ENCODE data around the gene SLC24A3.

The SLC24A3 gene

GRCh38 chr20:19557291-19557690 lies 344.8 kb downstream of the SLC24A3 start:
- no peak overlapping the region for H3K27ac ChIP-seq (ENCODE audit: insufficient read depth, low read length, poor library complexity, severe bottlenecking)
- H3K4me1 ChIP-seq (ENCODE audit: control insufficient read depth, insufficient read depth, low read length, poor library complexity, severe bottlenecking), result no peaks in the 10 kb centered on the region
- no peaks in the 10 kb centered on the region for H3K27me3 ChIP-seq (replicated peaks; ENCODE audit: control insufficient read depth, insufficient read depth, low read length, poor library complexity, severe bottlenecking)
- no peak for DNase-seq
- no peaks in the 10 kb centered on the region for H3K36me3 ChIP-seq (ENCODE audit: control insufficient read depth, insufficient read depth, low read length)
- no peak overlapping the region for H3K4me3 ChIP-seq (ENCODE audit: insufficient read depth, low read depth, low read length, poor library complexity, severe bottlenecking)
- no peaks in the 10 kb centered on the region for H3K9me3 ChIP-seq (ENCODE audit: control insufficient read depth, low read length)

GRCh38 chr20:19560881-19561480 lies 348.5 kb downstream of the SLC24A3 start:
- no peak for DNase-seq
- Histone ChIP-seq H3K27ac (ENCODE audit: insufficient read depth, low read length, poor library complexity, severe bottlenecking) (no peak overlapping the region), H3K4me3 (ENCODE audit: insufficient read depth, low read depth, low read length, poor library complexity, severe bottlenecking) (no peak overlapping the region), H3K9me3 (ENCODE audit: control insufficient read depth, low read length) (no peaks in the 10 kb centered on the region), H3K4me1 (ENCODE audit: control insufficient read depth, insufficient read depth, low read length, poor library complexity, severe bottlenecking) (no peaks in the 10 kb centered on the region), H3K27me3 (replicated peaks; ENCODE audit: control insufficient read depth, insufficient read depth, low read length, poor library complexity, severe bottlenecking) (no peaks in the 10 kb centered on the region), H3K36me3 (ENCODE audit: control insufficient read depth, insufficient read depth, low read length) (no peaks in the 10 kb centered on the region)

- no peaks in the 10 kb centered on the region for H3K9me3 ChIP-seq (ENCODE audit: control insufficient read depth, low read length)
- no peaks in the 10 kb centered on the region for H3K36me3 ChIP-seq (ENCODE audit: control insufficient read depth, insufficient read depth, low read length)
- no peaks in the 10 kb centered on the region for H3K4me1 ChIP-seq (ENCODE audit: control insufficient read depth, insufficient read depth, low read length, poor library complexity, severe bottlenecking)
- no peak for DNase-seq
- no peaks in the 10 kb centered on the region for H3K27me3 ChIP-seq (replicated peaks; ENCODE audit: control insufficient read depth, insufficient read depth, low read length, poor library complexity, severe bottlenecking)
- no peak overlapping the region for H3K27ac ChIP-seq (ENCODE audit: insufficient read depth, low read length, poor library complexity, severe bottlenecking)
- no peak overlapping the region for H3K4me3 ChIP-seq (ENCODE audit: insufficient read depth, low read depth, low read length, poor library complexity, severe bottlenecking)
These were observed 350.0 kb downstream of the SLC24A3 start for GRCh38 chr20:19562426-19562825.

GRCh38 chr20:19564261-19564660 lies 351.8 kb downstream of the SLC24A3 start:
- no peak overlapping the region for H3K4me3 ChIP-seq (ENCODE audit: insufficient read depth, low read depth, low read length, poor library complexity, severe bottlenecking)
- DNase-seq, result no peak
- H3K27ac ChIP-seq (ENCODE audit: insufficient read depth, low read length, poor library complexity, severe bottlenecking), result no peak overlapping the region
- H3K36me3 ChIP-seq (ENCODE audit: control insufficient read depth, insufficient read depth, low read length), result no peaks in the 10 kb centered on the region
- no peaks in the 10 kb centered on the region for H3K9me3 ChIP-seq (ENCODE audit: control insufficient read depth, low read length)
- H3K4me1 ChIP-seq (ENCODE audit: control insufficient read depth, insufficient read depth, low read length, poor library complexity, severe bottlenecking), result no peaks in the 10 kb centered on the region
- H3K27me3 ChIP-seq (replicated peaks; ENCODE audit: control insufficient read depth, insufficient read depth, low read length, poor library complexity, severe bottlenecking), result no peaks in the 10 kb centered on the region

GRCh38 chr20:19565736-19566135 lies 353.3 kb downstream of the SLC24A3 start:
- H3K9me3 ChIP-seq (ENCODE audit: control insufficient read depth, low read length), result no peaks in the 10 kb centered on the region
- no peaks in the 10 kb centered on the region for H3K4me1 ChIP-seq (ENCODE audit: control insufficient read depth, insufficient read depth, low read length, poor library complexity, severe bottlenecking)
- H3K36me3 ChIP-seq (ENCODE audit: control insufficient read depth, insufficient read depth, low read length), result no peaks in the 10 kb centered on the region
- no peaks in the 10 kb centered on the region for H3K27me3 ChIP-seq (replicated peaks; ENCODE audit: control insufficient read depth, insufficient read depth, low read length, poor library complexity, severe bottlenecking)
- H3K27ac ChIP-seq (ENCODE audit: insufficient read depth, low read length, poor library complexity, severe bottlenecking), result no peak overlapping the region
- H3K4me3 ChIP-seq (ENCODE audit: insufficient read depth, low read depth, low read length, poor library complexity, severe bottlenecking), result no peak overlapping the region
- DNase-seq, result no peak

- no peaks in the 10 kb centered on the region for H3K36me3 ChIP-seq (ENCODE audit: control insufficient read depth, insufficient read depth, low read length)
- no peaks in the 10 kb centered on the region for H3K27me3 ChIP-seq (replicated peaks; ENCODE audit: control insufficient read depth, insufficient read depth, low read length, poor library complexity, severe bottlenecking)
- H3K9me3 ChIP-seq (ENCODE audit: control insufficient read depth, low read length), result no peaks in the 10 kb centered on the region
- no peak overlapping the region for H3K27ac ChIP-seq (ENCODE audit: insufficient read depth, low read length, poor library complexity, severe bottlenecking)
- H3K4me1 ChIP-seq (ENCODE audit: control insufficient read depth, insufficient read depth, low read length, poor library complexity, severe bottlenecking), result no peaks in the 10 kb centered on the region
- no peak for DNase-seq
- no peak overlapping the region for H3K4me3 ChIP-seq (ENCODE audit: insufficient read depth, low read depth, low read length, poor library complexity, severe bottlenecking)
These were observed 353.9 kb downstream of the SLC24A3 start for GRCh38 chr20:19566226-19566945.

GRCh38 chr20:19568128-19568527 lies 355.7 kb downstream of the SLC24A3 start:
- no peaks in the 10 kb centered on the region for H3K27me3 ChIP-seq (replicated peaks; ENCODE audit: control insufficient read depth, insufficient read depth, low read length, poor library complexity, severe bottlenecking)
- H3K36me3 ChIP-seq (ENCODE audit: control insufficient read depth, insufficient read depth, low read length), result no peaks in the 10 kb centered on the region
- no peaks in the 10 kb centered on the region for H3K9me3 ChIP-seq (ENCODE audit: control insufficient read depth, low read length)
- no peak overlapping the region for H3K27ac ChIP-seq (ENCODE audit: insufficient read depth, low read length, poor library complexity, severe bottlenecking)
- H3K4me3 ChIP-seq (ENCODE audit: insufficient read depth, low read depth, low read length, poor library complexity, severe bottlenecking), result no peak overlapping the region
- no peak for DNase-seq
- no peaks in the 10 kb centered on the region for H3K4me1 ChIP-seq (ENCODE audit: control insufficient read depth, insufficient read depth, low read length, poor library complexity, severe bottlenecking)

- no peak for DNase-seq
- Histone ChIP-seq H3K36me3 (ENCODE audit: control insufficient read depth, insufficient read depth, low read length) (no peaks in the 10 kb centered on the region), H3K4me1 (ENCODE audit: control insufficient read depth, insufficient read depth, low read length, poor library complexity, severe bottlenecking) (no peaks in the 10 kb centered on the region), H3K4me3 (ENCODE audit: insufficient read depth, low read depth, low read length, poor library complexity, severe bottlenecking) (no peak overlapping the region), H3K9me3 (ENCODE audit: control insufficient read depth, low read length) (no peaks in the 10 kb centered on the region), H3K27me3 (replicated peaks; ENCODE audit: control insufficient read depth, insufficient read depth, low read length, poor library complexity, severe bottlenecking) (no peaks in the 10 kb centered on the region), H3K27ac (ENCODE audit: insufficient read depth, low read length, poor library complexity, severe bottlenecking) (no peak overlapping the region)
These were observed 359.6 kb downstream of the SLC24A3 start for GRCh38 chr20:19571996-19572395.

- no peak overlapping the region for H3K4me3 ChIP-seq (ENCODE audit: insufficient read depth, low read depth, low read length, poor library complexity, severe bottlenecking)
- H3K9me3 ChIP-seq (ENCODE audit: control insufficient read depth, low read length), result no peaks in the 10 kb centered on the region
- no peaks in the 10 kb centered on the region for H3K27me3 ChIP-seq (replicated peaks; ENCODE audit: control insufficient read depth, insufficient read depth, low read length, poor library complexity, severe bottlenecking)
- H3K4me1 ChIP-seq (ENCODE audit: control insufficient read depth, insufficient read depth, low read length, poor library complexity, severe bottlenecking), result no peaks in the 10 kb centered on the region
- H3K27ac ChIP-seq (ENCODE audit: insufficient read depth, low read length, poor library complexity, severe bottlenecking), result no peak overlapping the region
- no peaks in the 10 kb centered on the region for H3K36me3 ChIP-seq (ENCODE audit: control insufficient read depth, insufficient read depth, low read length)
- DNase-seq, result no peak
These were observed 365.2 kb downstream of the SLC24A3 start for GRCh38 chr20:19577692-19578091.

- Histone ChIP-seq H3K27me3 (replicated peaks; ENCODE audit: control insufficient read depth, insufficient read depth, low read length, poor library complexity, severe bottlenecking) (no peaks in the 10 kb centered on the region), H3K9me3 (ENCODE audit: control insufficient read depth, low read length) (no peaks in the 10 kb centered on the region), H3K4me3 (ENCODE audit: insufficient read depth, low read depth, low read length, poor library complexity, severe bottlenecking) (no peak overlapping the region), H3K27ac (ENCODE audit: insufficient read depth, low read length, poor library complexity, severe bottlenecking) (no peak overlapping the region), H3K4me1 (ENCODE audit: control insufficient read depth, insufficient read depth, low read length, poor library complexity, severe bottlenecking) (no peaks in the 10 kb centered on the region), H3K36me3 (ENCODE audit: control insufficient read depth, insufficient read depth, low read length) (no peaks in the 10 kb centered on the region)
- DNase-seq, result no peak
These were observed 370.3 kb downstream of the SLC24A3 start for GRCh38 chr20:19582782-19583181.
